WTC11 (cell line): ENCODE measurements around the gene ARHGEF19.

Experiments used
- SP1 ChIP-seq: sonication (generic); formaldehyde crosslinking; conservative IDR thresholded peaks from 2 replicates; pipeline ENCODE4 v1.8.1; 2022; ENCODE audit warnings: missing genetic modification reagents
- TF ChIP-seq, protein P1 (sequence below): fragments of 250-450 bp; sonication (Bioruptor Pico); IDR thresholded peaks from 2 replicates; pipeline ENCODE4 v1.9.0; 2021; ENCODE audit warnings: mild to moderate bottlenecking

- no peak for TF ChIP-seq SP1
- TF ChIP-seq, protein P1, sequence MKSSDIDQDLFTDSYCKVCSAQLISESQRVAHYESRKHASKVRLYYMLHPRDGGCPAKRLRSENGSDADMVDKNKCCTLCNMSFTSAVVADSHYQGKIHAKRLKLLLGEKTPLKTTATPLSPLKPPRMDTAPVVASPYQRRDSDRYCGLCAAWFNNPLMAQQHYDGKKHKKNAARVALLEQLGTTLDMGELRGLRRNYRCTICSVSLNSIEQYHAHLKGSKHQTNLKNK (CRISPR knock-in tag) = no peak
Observed at GRCh38 chr1:16260814-16261213, 48.4 kb upstream of the ARHGEF19 start.
